Measurements from ENCODE around the gene NXN.
"Not testable (repeated sequence)": the region's sequence is repeated elsewhere in the genome, so short reads cannot be mapped to it uniquely, and the experiment has no call there.

The NXN gene

DNA sequence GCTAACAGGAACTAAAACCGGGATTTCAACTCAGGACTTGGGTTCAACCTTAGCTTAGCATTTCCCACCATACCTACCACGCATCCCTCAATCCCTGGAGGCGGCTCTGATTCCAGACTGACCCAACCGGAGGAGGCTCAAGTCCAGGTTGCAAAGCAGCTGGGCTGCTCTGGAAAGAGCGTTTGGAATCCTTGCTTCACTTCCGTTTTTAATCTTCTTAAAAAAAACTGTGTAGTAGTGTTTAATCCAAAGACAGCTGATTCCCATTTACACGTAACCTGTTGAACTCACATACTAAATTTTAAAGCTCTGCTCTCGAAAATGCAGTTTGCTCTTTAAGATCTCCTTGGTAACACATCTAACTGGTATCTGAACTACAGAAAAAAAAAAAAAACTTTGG lies 50.0 kb downstream of the NXN start:
- Histone ChIP-seq H3K27me3 (replicated peaks in 2 of 5; ENCODE audit: control insufficient read depth in 4 of 5, insufficient read depth in 5 of 5, low read length in 4 of 5) (peaks cover 0 to 15% (median 12%) of the 10 kb centered on the region in 5 experiments), H3K4me1 (ENCODE audit: control extremely low read depth in 1 of 4, control insufficient read depth in 4 of 4, insufficient read depth in 4 of 4, low read length in 3 of 4) (no peaks in the 10 kb centered on the region), H3K36me3 (ENCODE audit: control insufficient read depth in 4 of 4, insufficient read depth in 4 of 4, low read length in 3 of 4) (no peaks in the 10 kb centered on the region), H3K9me3 (ENCODE audit: control extremely low read depth in 1 of 5, control insufficient read depth in 4 of 5, insufficient read depth in 2 of 5, low read depth in 1 of 5, low read length in 4 of 5) (no peaks in the 10 kb centered on the region), H3K4me3 (ENCODE audit: control insufficient read depth in 1 of 7, extremely low read depth in 1 of 7, insufficient read depth in 4 of 7, low read depth in 2 of 7, low read length in 6 of 7) (no peak overlapping the region), H3K27ac (ENCODE audit: insufficient read depth in 1 of 2, low read depth in 1 of 2, low read length in 2 of 2, poor library complexity in 1 of 2, severe bottlenecking in 2 of 2) (no peak overlapping the region)
- ChIA-PET POLR2A (no interaction called here), CTCF (interaction anchor here (0.7 to 1.4 kb wide), 2 partner anchors 15 to 323 kb away, joined by 4 to 5 read pairs; no protein-coding TSS in a partner anchor)
- no peak for DNase-seq
- 100% methylated on average over 4 of the region's 8 CpGs for WGBS (ENCODE audit: insufficient coverage)

DNA sequence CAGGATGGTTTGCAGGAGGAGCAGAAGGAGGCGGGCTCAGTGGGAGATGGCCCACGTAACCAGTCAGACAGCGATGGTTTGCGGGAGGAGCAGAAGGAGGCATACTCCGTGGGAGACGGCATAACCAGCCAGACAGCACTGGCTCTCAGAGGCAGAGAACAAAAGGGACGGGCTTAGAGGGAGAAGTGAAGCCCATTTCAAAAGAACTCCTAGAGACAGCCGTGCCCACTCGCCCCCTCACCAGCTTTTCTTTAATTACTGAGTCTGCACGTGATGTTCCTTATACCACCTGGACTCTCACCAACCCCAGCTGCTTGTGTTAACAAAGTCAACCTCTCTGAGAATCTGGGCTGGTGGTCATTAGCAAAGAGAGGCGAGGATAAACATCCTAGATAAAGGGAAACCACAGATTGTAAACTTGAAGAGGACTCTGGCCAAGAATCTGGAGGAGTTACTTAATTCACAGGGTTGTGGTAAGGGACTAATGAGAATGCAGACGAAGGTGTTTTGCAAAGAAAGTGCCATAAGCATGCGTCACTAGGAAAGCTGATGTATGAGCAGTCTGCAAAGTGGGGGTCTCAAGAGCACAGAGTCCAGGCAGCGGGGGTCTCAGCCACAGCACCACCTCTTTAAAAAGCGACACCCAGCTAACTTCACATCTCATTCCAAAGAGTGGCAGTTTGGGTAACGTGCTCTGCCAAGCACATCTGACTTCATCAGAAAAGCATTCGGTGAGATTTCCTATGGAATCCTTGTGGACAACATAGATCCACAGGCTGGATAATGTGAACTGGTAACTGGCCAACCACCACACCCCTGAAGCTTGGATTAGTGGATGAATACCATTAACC lies 51.7 kb downstream of the NXN start:
- Histone ChIP-seq H3K9me3 (ENCODE audit: control extremely low read depth in 1 of 5, control insufficient read depth in 4 of 5, insufficient read depth in 2 of 5, low read depth in 1 of 5, low read length in 4 of 5) (no peaks in the 10 kb centered on the region), H3K4me1 (ENCODE audit: control extremely low read depth in 1 of 4, control insufficient read depth in 4 of 4, insufficient read depth in 4 of 4, low read length in 3 of 4) (no peaks in the 10 kb centered on the region), H3K4me3 (ENCODE audit: control insufficient read depth in 1 of 7, extremely low read depth in 1 of 7, insufficient read depth in 4 of 7, low read depth in 2 of 7, low read length in 6 of 7) (no peak overlapping the region), H3K36me3 (ENCODE audit: control insufficient read depth in 4 of 4, insufficient read depth in 4 of 4, low read length in 3 of 4) (no peaks in the 10 kb centered on the region), H3K27ac (ENCODE audit: insufficient read depth in 1 of 2, low read depth in 1 of 2, low read length in 2 of 2, poor library complexity in 1 of 2, severe bottlenecking in 2 of 2) (no peak overlapping the region), H3K27me3 (replicated peaks in 2 of 5; ENCODE audit: control insufficient read depth in 4 of 5, insufficient read depth in 5 of 5, low read length in 4 of 5) (peaks cover 0 to 19% (median 12%) of the 10 kb centered on the region in 5 experiments)
- 86% methylated on average over 13 of the region's 17 CpGs for WGBS (ENCODE audit: insufficient coverage)
- ChIA-PET CTCF (no interaction called here), POLR2A (interaction anchor here (0.6 kb wide), 1 partner anchor 119 kb away, joined by 4 read pairs; no protein-coding TSS in a partner anchor)
- no peak for DNase-seq

- Histone ChIP-seq H3K4me3 (ENCODE audit: control insufficient read depth in 1 of 7, extremely low read depth in 1 of 7, insufficient read depth in 4 of 7, low read depth in 2 of 7, low read length in 6 of 7) (no peak overlapping the region), H3K4me1 (ENCODE audit: control extremely low read depth in 1 of 4, control insufficient read depth in 4 of 4, insufficient read depth in 4 of 4, low read length in 3 of 4) (no peaks in the 10 kb centered on the region), H3K27me3 (replicated peaks in 2 of 5; ENCODE audit: control insufficient read depth in 4 of 5, insufficient read depth in 5 of 5, low read length in 4 of 5) (peaks cover 0 to 19% (median 12%) of the 10 kb centered on the region in 5 experiments), H3K27ac (ENCODE audit: insufficient read depth in 1 of 2, low read depth in 1 of 2, low read length in 2 of 2, poor library complexity in 1 of 2, severe bottlenecking in 2 of 2) (no peak overlapping the region), H3K9me3 (ENCODE audit: control extremely low read depth in 1 of 5, control insufficient read depth in 4 of 5, insufficient read depth in 2 of 5, low read depth in 1 of 5, low read length in 4 of 5) (no peaks in the 10 kb centered on the region), H3K36me3 (ENCODE audit: control insufficient read depth in 4 of 4, insufficient read depth in 4 of 4, low read length in 3 of 4) (no peaks in the 10 kb centered on the region)
- POLR2A ChIA-PET, result no interaction called here
- 94% methylated on average over 6 of the region's 6 CpGs for WGBS (ENCODE audit: insufficient coverage)
- CTCF ChIA-PET, result interaction anchor here (0.6 kb wide), 1 partner anchor 225 kb away, joined by 3 read pairs; no protein-coding TSS in a partner anchor
- no peak for DNase-seq
Observed at GRCh38 chr17:925817-926216, 53.8 kb downstream of the NXN start.

- CTCF ChIA-PET, result interaction anchor here (0.6 kb wide), 1 partner anchor 512 kb away, joined by 3 read pairs; no protein-coding TSS in a partner anchor
- 72% methylated on average over 10 of the region's 15 CpGs for WGBS (ENCODE audit: insufficient coverage)
Observed at GRCh38 chr17:924711-925475, 54.7 kb downstream of the NXN start.

DNA sequence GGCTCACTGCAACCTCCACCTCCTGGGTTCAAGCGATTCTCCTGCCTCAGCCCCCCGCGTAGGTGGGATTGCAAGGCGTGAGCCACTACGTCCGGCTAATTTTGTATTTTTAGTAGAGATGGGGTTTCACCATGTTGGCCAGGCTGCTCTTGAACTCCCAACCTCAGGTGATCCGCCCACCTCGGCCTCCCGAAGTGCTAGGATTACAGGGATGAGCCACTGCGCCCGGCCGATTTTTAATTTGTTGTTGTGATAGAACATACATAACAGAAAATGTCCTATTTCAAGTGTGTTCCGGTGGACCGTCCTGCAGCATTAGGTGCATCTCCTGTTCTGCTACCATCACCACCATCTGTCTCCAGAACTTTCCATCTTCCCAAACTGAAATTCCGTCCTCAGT lies 55.3 kb downstream of the NXN start:
- H3K4me1 ChIP-seq (ENCODE audit: control extremely low read depth in 1 of 4, control insufficient read depth in 4 of 4, insufficient read depth in 4 of 4, low read length in 3 of 4); H3K9me3 ChIP-seq (ENCODE audit: control extremely low read depth in 1 of 5, control insufficient read depth in 4 of 5, insufficient read depth in 2 of 5, low read depth in 1 of 5, low read length in 4 of 5); H3K27ac ChIP-seq (ENCODE audit: insufficient read depth in 1 of 2, low read depth in 1 of 2, low read length in 2 of 2, poor library complexity in 1 of 2, severe bottlenecking in 2 of 2); DNase-seq; POLR2A ChIA-PET; H3K4me3 ChIP-seq (ENCODE audit: control insufficient read depth in 1 of 7, extremely low read depth in 1 of 7, insufficient read depth in 4 of 7, low read depth in 2 of 7, low read length in 6 of 7); H3K36me3 ChIP-seq (ENCODE audit: control insufficient read depth in 4 of 4, insufficient read depth in 4 of 4, low read length in 3 of 4); CTCF ChIA-PET: not testable (repeated sequence)
- peaks cover 0 to 22% (median 11%) of the 10 kb centered on the region in 5 experiments for H3K27me3 ChIP-seq (replicated peaks in 2 of 5; ENCODE audit: control insufficient read depth in 4 of 5, insufficient read depth in 5 of 5, low read length in 4 of 5)
- whole genome bisulfite sequencing (ENCODE audit: insufficient coverage), result 100% methylated on average over 3 of the region's 15 CpGs

More at GRCh38 chr17:924711-925475, 54.7 kb downstream of the NXN start:
- H3K27me3 ChIP-seq (replicated peaks in 2 of 5; ENCODE audit: control insufficient read depth in 4 of 5, insufficient read depth in 5 of 5, low read length in 4 of 5), result peaks cover 0 to 19% (median 14%) of the 10 kb centered on the region in 5 experiments
- POLR2A ChIA-PET, result no interaction called here
- no peaks in the 10 kb centered on the region for H3K4me1 ChIP-seq (ENCODE audit: control extremely low read depth in 1 of 4, control insufficient read depth in 4 of 4, insufficient read depth in 4 of 4, low read length in 3 of 4)
- H3K4me3 ChIP-seq (ENCODE audit: control insufficient read depth in 1 of 7, extremely low read depth in 1 of 7, insufficient read depth in 4 of 7, low read depth in 2 of 7, low read length in 6 of 7), result no peak overlapping the region
- no peak for DNase-seq
- H3K9me3 ChIP-seq (ENCODE audit: control extremely low read depth in 1 of 5, control insufficient read depth in 4 of 5, insufficient read depth in 2 of 5, low read depth in 1 of 5, low read length in 4 of 5), result no peaks in the 10 kb centered on the region
- no peaks in the 10 kb centered on the region for H3K36me3 ChIP-seq (ENCODE audit: control insufficient read depth in 4 of 4, insufficient read depth in 4 of 4, low read length in 3 of 4)
- H3K27ac ChIP-seq (ENCODE audit: insufficient read depth in 1 of 2, low read depth in 1 of 2, low read length in 2 of 2, poor library complexity in 1 of 2, severe bottlenecking in 2 of 2), result no peak overlapping the region

DNA sequence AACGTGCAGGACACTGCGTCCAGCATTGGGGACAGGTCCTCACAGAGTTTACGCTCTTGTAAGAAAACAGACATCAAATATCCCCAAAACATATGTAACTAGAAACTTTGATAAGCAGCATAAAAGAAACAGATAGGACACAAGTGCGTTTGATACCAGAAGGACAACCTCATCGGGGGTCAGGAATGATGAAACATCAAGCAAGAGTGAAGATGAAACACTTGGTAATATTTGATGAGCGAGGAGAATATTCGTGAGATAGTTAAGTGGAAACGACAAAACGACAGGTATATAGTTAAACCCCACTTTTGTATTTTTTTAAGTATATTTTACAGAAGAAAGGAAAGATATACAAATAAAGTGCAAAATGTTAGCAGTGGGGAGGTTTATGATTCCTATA lies 55.9 kb downstream of the NXN start:
- Histone ChIP-seq H3K36me3 (ENCODE audit: control insufficient read depth in 4 of 4, insufficient read depth in 4 of 4, low read length in 3 of 4) (no peaks in the 10 kb centered on the region), H3K27ac (ENCODE audit: insufficient read depth in 1 of 2, low read depth in 1 of 2, low read length in 2 of 2, poor library complexity in 1 of 2, severe bottlenecking in 2 of 2) (no peak overlapping the region), H3K27me3 (replicated peaks in 2 of 5; ENCODE audit: control insufficient read depth in 4 of 5, insufficient read depth in 5 of 5, low read length in 4 of 5) (peaks cover 0 to 22% (median 8%) of the 10 kb centered on the region in 5 experiments), H3K4me3 (ENCODE audit: control insufficient read depth in 1 of 7, extremely low read depth in 1 of 7, insufficient read depth in 4 of 7, low read depth in 2 of 7, low read length in 6 of 7) (no peak overlapping the region), H3K9me3 (ENCODE audit: control extremely low read depth in 1 of 5, control insufficient read depth in 4 of 5, insufficient read depth in 2 of 5, low read depth in 1 of 5, low read length in 4 of 5) (no peaks in the 10 kb centered on the region), H3K4me1 (ENCODE audit: control extremely low read depth in 1 of 4, control insufficient read depth in 4 of 4, insufficient read depth in 4 of 4, low read length in 3 of 4) (no peaks in the 10 kb centered on the region)
- ChIA-PET CTCF (no interaction called here), POLR2A (no interaction called here)
- DNase-seq, result no peak
- WGBS (ENCODE audit: insufficient coverage), result 97% methylated on average over 4 of the region's 9 CpGs

- Histone ChIP-seq H3K27me3 (replicated peaks in 2 of 5; ENCODE audit: control insufficient read depth in 4 of 5, insufficient read depth in 5 of 5, low read length in 4 of 5) (peaks cover 0 to 19% (median 5%) of the 10 kb centered on the region in 5 experiments), H3K27ac (ENCODE audit: insufficient read depth in 1 of 2, low read depth in 1 of 2, low read length in 2 of 2, poor library complexity in 1 of 2, severe bottlenecking in 2 of 2) (no peak overlapping the region), H3K4me1 (ENCODE audit: control extremely low read depth in 1 of 4, control insufficient read depth in 4 of 4, insufficient read depth in 4 of 4, low read length in 3 of 4) (no peaks in the 10 kb centered on the region), H3K36me3 (ENCODE audit: control insufficient read depth in 4 of 4, insufficient read depth in 4 of 4, low read length in 3 of 4) (no peaks in the 10 kb centered on the region), H3K4me3 (ENCODE audit: control insufficient read depth in 1 of 7, extremely low read depth in 1 of 7, insufficient read depth in 4 of 7, low read depth in 2 of 7, low read length in 6 of 7) (no peak overlapping the region), H3K9me3 (ENCODE audit: control extremely low read depth in 1 of 5, control insufficient read depth in 4 of 5, insufficient read depth in 2 of 5, low read depth in 1 of 5, low read length in 4 of 5) (peaks cover 0 to 4% (median 0%) of the 10 kb centered on the region in 5 experiments)
- CTCF ChIA-PET, result no interaction called here
- no peak for DNase-seq
- WGBS (ENCODE audit: insufficient coverage), result 93% methylated on average over 13 of the region's 13 CpGs
- POLR2A ChIA-PET, result no interaction called here
Observed at GRCh38 chr17:921161-921560, 58.4 kb downstream of the NXN start.

Data from common myeloid progenitor, CD34-positive (primary cell).